HEK293T (cell line): ENCODE data around the gene KIFBP.

Experiments used
- ELF4 ChIP-seq: fragments of 450-650 bp; IDR thresholded peaks from 2 replicates; pipeline ENCODE4 v1.6.1; 2017; ENCODE audit warnings: antibody characterized with exemption
- NFRKB ChIP-seq: fragments of 450-650 bp; IDR thresholded peaks from 2 replicates; pipeline ENCODE4 v1.6.1; 2016; ENCODE audit warnings: mild to moderate bottlenecking, moderate library complexity
- TARDBP ChIP-seq: fragments of 450-650 bp; IDR thresholded peaks from 2 replicates; pipeline ENCODE4 v1.6.1; 2016

- TF ChIP-seq TARDBP (no peak), NFRKB (no peak), ELF4 (no peak)
Measured at GRCh38 chr10:69061305-69062161, 72.9 kb downstream of the KIFBP start.
